Trophoblast cell (in vitro differentiated cells and primary cell): ENCODE results near the gene PYROXD2.
"Not testable (repeated sequence)": the region's sequence is repeated elsewhere in the genome, so short reads cannot be mapped to it uniquely, and the experiment has no call there.

ENCODE experiments used
- DNase-seq, 2 donors: peaks; one replicate each; pipeline ENCODE4 v3.0.0-alpha.2; 2016
- H2AFZ ChIP-seq: 2 replicates; pipeline ENCODE4 v1.6.1; 2013; ENCODE audit warnings: low read length, moderate library complexity, mild to moderate bottlenecking; ENCODE audit not compliant: insufficient read depth, poor library complexity
- H2AK5ac ChIP-seq: 2 replicates; pipeline ENCODE4 v1.6.1; 2013; ENCODE audit warnings: mild to moderate bottlenecking, low read length
- H2BK120ac ChIP-seq: 2 replicates; pipeline ENCODE4 v1.6.1; 2013; ENCODE audit warnings: low read length, mild to moderate bottlenecking, moderate library complexity; ENCODE audit not compliant: insufficient read depth, poor library complexity
- H2BK12ac ChIP-seq: 2 replicates; pipeline ENCODE4 v1.6.1; 2013; ENCODE audit warnings: mild to moderate bottlenecking, low read length, moderate library complexity
- H2BK5ac ChIP-seq: 2 replicates; pipeline ENCODE4 v1.6.1; 2013; ENCODE audit warnings: low read length, low read depth, moderate library complexity, mild to moderate bottlenecking; ENCODE audit not compliant: poor library complexity
- H3K14ac ChIP-seq: 2 replicates; pipeline ENCODE4 v1.6.1; 2013; ENCODE audit warnings: mild to moderate bottlenecking, low read length
- H3K18ac ChIP-seq: 2 replicates; pipeline ENCODE4 v1.6.1; 2013; ENCODE audit warnings: mild to moderate bottlenecking, low read length
- H3K23ac ChIP-seq: 2 replicates; pipeline ENCODE4 v1.6.1; 2013; ENCODE audit warnings: low read length
- H3K27ac ChIP-seq: 2 replicates; pipeline ENCODE4 v1.5.1; 2013; ENCODE audit warnings: low read depth, mild to moderate bottlenecking, inconsistent platforms, low read length, moderate library complexity
- H3K27me3 ChIP-seq: 2 replicates; pipeline ENCODE4 v1.6.1; 2013; ENCODE audit warnings: inconsistent platforms, mild to moderate bottlenecking, low read length, moderate library complexity; ENCODE audit not compliant: insufficient read depth
- H3K36me3 ChIP-seq, 2 experiments: 1 replicate in 1 of 2; 2 replicates in 1 of 2; pipeline ENCODE4 v1.6.1; 2013; ENCODE audit warnings: low read length in 2 of 2, mild to moderate bottlenecking in 2 of 2, moderate library complexity in 1 of 2; ENCODE audit not compliant: insufficient read depth in 2 of 2, control insufficient read depth in 1 of 2
- H3K4ac ChIP-seq: 2 replicates; pipeline ENCODE4 v1.6.1; 2013; ENCODE audit warnings: low read depth, mild to moderate bottlenecking, low read length, moderate library complexity
- H3K4me1 ChIP-seq, 2 experiments: 1 replicate in 1 of 2; 2 replicates in 1 of 2; pipeline ENCODE4 v1.6.1; 2013; ENCODE audit warnings: low read length in 2 of 2, mild to moderate bottlenecking in 2 of 2, moderate library complexity in 1 of 2; ENCODE audit not compliant: insufficient read depth in 2 of 2, control insufficient read depth in 1 of 2
- H3K4me2 ChIP-seq: 2 replicates; pipeline ENCODE4 v1.6.1; 2013; ENCODE audit warnings: inconsistent platforms, mild to moderate bottlenecking, low read length, moderate library complexity
- H3K4me3 ChIP-seq: 2 replicates; pipeline ENCODE4 v1.5.1; 2013; ENCODE audit warnings: mild to moderate bottlenecking, low read depth, low read length, inconsistent platforms
- H3K79me1 ChIP-seq: one replicate; pipeline ENCODE4 v1.6.1; 2013; ENCODE audit warnings: low read length
- H3K79me2 ChIP-seq: 2 replicates; pipeline ENCODE4 v1.6.1; 2013; ENCODE audit warnings: low read length, mild to moderate bottlenecking; ENCODE audit not compliant: control insufficient read depth, insufficient read depth, poor library complexity
- H3K9ac ChIP-seq: 2 replicates; pipeline ENCODE4 v1.6.1; 2013; ENCODE audit warnings: mild to moderate bottlenecking, low read length
- H3K9me3 ChIP-seq: 2 replicates; pipeline ENCODE4 v1.6.1; 2013; ENCODE audit warnings: low read depth, mild to moderate bottlenecking, control low read depth, inconsistent platforms, low read length; ENCODE audit not compliant: insufficient read depth
- H4K12ac ChIP-seq: 2 replicates; pipeline ENCODE4 v1.6.1; 2013; ENCODE audit warnings: low read depth, mild to moderate bottlenecking, low read length, moderate library complexity
- H4K8ac ChIP-seq: 2 replicates; pipeline ENCODE4 v1.6.1; 2013; ENCODE audit warnings: low read depth, mild to moderate bottlenecking, low read length, moderate library complexity
- H4K91ac ChIP-seq: one replicate; pipeline ENCODE4 v1.6.1; 2013; ENCODE audit warnings: low read depth, mild to moderate bottlenecking, low read length, moderate library complexity
- WGBS: extraction: QIAGEN DNeasy Blood & Tissue Kit; methylation state at CpG from one replicate; pipeline ENCODE4 v1.1.7; 2013; ENCODE audit warnings: missing lambda C conversion rate; ENCODE audit not compliant: insufficient read length, insufficient coverage; ENCODE audit errors: extremely low coverage; 5-methylcytosine and 5-hydroxymethylcytosine counted together

PYROXD2 gene

GRCh38 chr10:98349508-98349922 is 65.5 kb downstream of the PYROXD2 start:
- no peak overlapping the region for H2AFZ ChIP-seq
- H2BK120ac ChIP-seq: no peak overlapping the region
- H3K9ac ChIP-seq: no peak overlapping the region
- no peak overlapping the region for H3K18ac ChIP-seq
- H3K79me2 ChIP-seq: no peaks in the 10 kb centered on the region
- H3K23ac ChIP-seq: no peak overlapping the region
- no peak overlapping the region for H2BK12ac ChIP-seq
- no peaks in the 10 kb centered on the region for H3K27me3 ChIP-seq
- peak in 1 of 2 donors; percentile 20 for DNase-seq
- H3K79me1 ChIP-seq: no peaks in the 10 kb centered on the region
- H4K8ac ChIP-seq: no peak overlapping the region
- no peak overlapping the region for H4K12ac ChIP-seq
- H3K9me3 ChIP-seq: peaks cover 10% of the 10 kb centered on the region
- no peaks in the 10 kb centered on the region for H3K36me3 ChIP-seq
- H3K4me3 ChIP-seq: no peak overlapping the region
- no CpG with 5 or more reads among the region's 9 CpGs for WGBS
- H2AK5ac ChIP-seq: no peak overlapping the region
- H3K4me1 ChIP-seq: peaks cover 3 to 14% of the 10 kb centered on the region in 2 experiments
- H3K4me2 ChIP-seq: no peak overlapping the region
- no peak overlapping the region for H2BK5ac ChIP-seq
- H3K14ac ChIP-seq: no peak overlapping the region
- H3K4ac ChIP-seq: no peak overlapping the region
- H4K91ac ChIP-seq: no peak overlapping the region
- no peak overlapping the region for H3K27ac ChIP-seq

- Histone ChIP-seq H3K4me1 (peaks cover 2 to 4% of the 10 kb centered on the region in 2 experiments), H2BK5ac (no peak overlapping the region), H3K23ac (no peak overlapping the region), H3K4me2 (no peak overlapping the region), H3K27me3 (no peaks in the 10 kb centered on the region), H2BK120ac (no peak overlapping the region), H3K36me3 (no peaks in the 10 kb centered on the region), H3K4me3 (no peak overlapping the region), H2AK5ac (no peak overlapping the region), H3K27ac (no peak overlapping the region), H3K4ac (no peak overlapping the region), H3K9me3 (peaks cover 10% of the 10 kb centered on the region), H3K9ac (no peak overlapping the region), H3K79me1 (no peaks in the 10 kb centered on the region), H2BK12ac (no peak overlapping the region), H2AFZ (no peak overlapping the region), H3K18ac (no peak overlapping the region), H3K14ac (no peak overlapping the region), H3K79me2 (no peaks in the 10 kb centered on the region), H4K8ac (no peak overlapping the region), H4K91ac (no peak overlapping the region), H4K12ac (no peak overlapping the region)
- DNase-seq: no peak
- WGBS: no CpG with 5 or more reads among the region's 6 CpGs
Measured at GRCh38 chr10:98346847-98347246, 68.1 kb downstream of the PYROXD2 start.

- WGBS: no CpG with 5 or more reads among the region's 6 CpGs
- Histone ChIP-seq H2BK12ac (no peak overlapping the region), H2AFZ (no peak overlapping the region), H2BK5ac (no peak overlapping the region), H3K9ac (no peak overlapping the region), H3K4ac (no peak overlapping the region), H3K4me2 (no peak overlapping the region), H3K79me2 (no peaks in the 10 kb centered on the region), H3K9me3 (peaks cover 10% of the 10 kb centered on the region), H4K8ac (no peak overlapping the region), H3K27me3 (no peaks in the 10 kb centered on the region), H3K79me1 (no peaks in the 10 kb centered on the region), H3K27ac (no peak overlapping the region), H4K91ac (no peak overlapping the region), H3K4me3 (no peak overlapping the region), H3K18ac (no peak overlapping the region), H2BK120ac (no peak overlapping the region), H3K36me3 (no peaks in the 10 kb centered on the region), H3K14ac (no peak overlapping the region), H3K23ac (no peak overlapping the region), H3K4me1 (no peaks in the 10 kb centered on the region), H4K12ac (no peak overlapping the region), H2AK5ac (no peak overlapping the region)
- DNase-seq: no peak
Measured at GRCh38 chr10:98344589-98345038, 70.4 kb downstream of the PYROXD2 start.

GRCh38 chr10:98341701-98342100 is 73.3 kb downstream of the PYROXD2 start:
- H3K9ac ChIP-seq, H3K14ac ChIP-seq, H3K18ac ChIP-seq, H2AFZ ChIP-seq, H3K79me2 ChIP-seq, H2BK12ac ChIP-seq, H4K12ac ChIP-seq, H3K4me2 ChIP-seq, H3K27ac ChIP-seq, H2BK5ac ChIP-seq, DNase-seq, H3K4me3 ChIP-seq, H4K8ac ChIP-seq, H3K36me3 ChIP-seq, H3K4ac ChIP-seq, H3K79me1 ChIP-seq, H3K4me1 ChIP-seq, H3K9me3 ChIP-seq, H3K27me3 ChIP-seq, H2AK5ac ChIP-seq, H4K91ac ChIP-seq, H2BK120ac ChIP-seq, H3K23ac ChIP-seq: not testable (repeated sequence)
- no CpG with 5 or more reads among the region's 10 CpGs for WGBS
